ENCODE data around the gene IFI44. TPM values are rescaled to one million over a fixed set of nuclear protein-coding genes. Genes with fewer than 3 reads are reported as not detected.

Gene IFI44
- total RNA-seq (ENCODE audit: unreplicated experiment): not detected
- long read RNA-seq: 0 reads

GRCh38 chr1:78649628-78650027, at the start of gene IFI44:
Gene IFI44 (plus strand): TSS chr1:78649831. CDS start chr1:78650196, 365 bp downstream.
- Mint-ChIP-seq H3K27ac (ENCODE audit: unreplicated experiment) (no peak within 1 kb of the TSS), H3K9me3 (ENCODE audit: unreplicated experiment) (peaks cover 3% of the 10 kb centered on the region), H3K4me1 (ENCODE audit: low read depth, unreplicated experiment) (peaks cover 5% of the 10 kb centered on the region), H3K4me3 (ENCODE audit: unreplicated experiment) (no peak within 1 kb of the TSS), H3K27me3 (ENCODE audit: unreplicated experiment) (no peaks in the 10 kb centered on the region), H3K36me3 (ENCODE audit: unreplicated experiment) (peaks cover 15% of the 10 kb centered on the region)
- TF ChIP-seq, protein P1, sequence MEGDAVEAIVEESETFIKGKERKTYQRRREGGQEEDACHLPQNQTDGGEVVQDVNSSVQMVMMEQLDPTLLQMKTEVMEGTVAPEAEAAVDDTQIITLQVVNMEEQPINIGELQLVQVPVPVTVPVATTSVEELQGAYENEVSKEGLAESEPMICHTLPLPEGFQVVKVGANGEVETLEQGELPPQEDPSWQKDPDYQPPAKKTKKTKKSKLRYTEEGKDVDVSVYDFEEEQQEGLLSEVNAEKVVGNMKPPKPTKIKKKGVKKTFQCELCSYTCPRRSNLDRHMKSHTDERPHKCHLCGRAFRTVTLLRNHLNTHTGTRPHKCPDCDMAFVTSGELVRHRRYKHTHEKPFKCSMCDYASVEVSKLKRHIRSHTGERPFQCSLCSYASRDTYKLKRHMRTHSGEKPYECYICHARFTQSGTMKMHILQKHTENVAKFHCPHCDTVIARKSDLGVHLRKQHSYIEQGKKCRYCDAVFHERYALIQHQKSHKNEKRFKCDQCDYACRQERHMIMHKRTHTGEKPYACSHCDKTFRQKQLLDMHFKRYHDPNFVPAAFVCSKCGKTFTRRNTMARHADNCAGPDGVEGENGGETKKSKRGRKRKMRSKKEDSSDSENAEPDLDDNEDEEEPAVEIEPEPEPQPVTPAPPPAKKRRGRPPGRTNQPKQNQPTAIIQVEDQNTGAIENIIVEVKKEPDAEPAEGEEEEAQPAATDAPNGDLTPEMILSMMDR (IDR thresholded peaks at IDR 0.05; ENCODE audit: partially characterized antibody, unreplicated experiment): no peak
- DNase-seq: no peak

- Mint-ChIP-seq H3K36me3 (ENCODE audit: unreplicated experiment) (no peaks in the 10 kb centered on the region), H3K27ac (ENCODE audit: unreplicated experiment) (no peak overlapping the region), H3K27me3 (ENCODE audit: unreplicated experiment) (no peaks in the 10 kb centered on the region), H3K4me3 (ENCODE audit: unreplicated experiment) (no peak overlapping the region), H3K4me1 (ENCODE audit: low read depth, unreplicated experiment) (no peaks in the 10 kb centered on the region), H3K9me3 (ENCODE audit: unreplicated experiment) (no peaks in the 10 kb centered on the region)
- no peak for DNase-seq
- TF ChIP-seq, protein P1 (IDR thresholded peaks at IDR 0.05; ENCODE audit: partially characterized antibody, unreplicated experiment): no peak
Observed at GRCh38 chr1:78601068-78601467, 48.6 kb upstream of the IFI44 start.

DNA sequence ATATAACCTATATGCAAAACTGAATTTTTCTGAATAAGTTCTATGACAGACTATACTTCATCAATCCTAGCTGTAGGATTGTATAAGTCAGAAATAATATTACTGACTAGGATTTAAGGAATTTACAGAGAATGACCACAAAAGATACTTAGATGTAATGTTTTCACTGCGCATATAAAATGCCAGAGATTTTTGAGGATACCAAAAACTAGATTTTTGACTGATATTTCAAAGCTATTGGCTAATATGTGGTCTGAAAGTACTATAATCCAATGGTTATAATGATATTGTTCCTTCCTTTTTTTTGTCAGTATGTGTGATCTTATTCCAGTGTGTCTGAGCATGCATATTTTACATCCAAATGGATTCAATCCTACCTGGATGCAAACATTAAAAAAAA, 46.4 kb upstream of the IFI44 start:
- no peak for DNase-seq
- H3K27ac Mint-ChIP-seq (ENCODE audit: unreplicated experiment): no peak overlapping the region
- no peaks in the 10 kb centered on the region for H3K9me3 Mint-ChIP-seq (ENCODE audit: unreplicated experiment)
- H3K4me3 Mint-ChIP-seq (ENCODE audit: unreplicated experiment): no peak overlapping the region
- no peaks in the 10 kb centered on the region for H3K4me1 Mint-ChIP-seq (ENCODE audit: low read depth, unreplicated experiment)
- TF ChIP-seq, protein P1 (IDR thresholded peaks at IDR 0.05; ENCODE audit: partially characterized antibody, unreplicated experiment): no peak
- H3K27me3 Mint-ChIP-seq (ENCODE audit: unreplicated experiment): no peaks in the 10 kb centered on the region
- H3K36me3 Mint-ChIP-seq (ENCODE audit: unreplicated experiment): no peaks in the 10 kb centered on the region

GRCh38 chr1:78604643-78605042, 45.0 kb upstream of the IFI44 start:
- Mint-ChIP-seq H3K27me3 (ENCODE audit: unreplicated experiment) (no peaks in the 10 kb centered on the region), H3K4me3 (ENCODE audit: unreplicated experiment) (no peak overlapping the region), H3K4me1 (ENCODE audit: low read depth, unreplicated experiment) (no peaks in the 10 kb centered on the region), H3K27ac (ENCODE audit: unreplicated experiment) (no peak overlapping the region), H3K9me3 (ENCODE audit: unreplicated experiment) (no peaks in the 10 kb centered on the region), H3K36me3 (ENCODE audit: unreplicated experiment) (no peaks in the 10 kb centered on the region)
- TF ChIP-seq, protein P1 (IDR thresholded peaks at IDR 0.05; ENCODE audit: partially characterized antibody, unreplicated experiment): no peak
- no peak for DNase-seq

DNA sequence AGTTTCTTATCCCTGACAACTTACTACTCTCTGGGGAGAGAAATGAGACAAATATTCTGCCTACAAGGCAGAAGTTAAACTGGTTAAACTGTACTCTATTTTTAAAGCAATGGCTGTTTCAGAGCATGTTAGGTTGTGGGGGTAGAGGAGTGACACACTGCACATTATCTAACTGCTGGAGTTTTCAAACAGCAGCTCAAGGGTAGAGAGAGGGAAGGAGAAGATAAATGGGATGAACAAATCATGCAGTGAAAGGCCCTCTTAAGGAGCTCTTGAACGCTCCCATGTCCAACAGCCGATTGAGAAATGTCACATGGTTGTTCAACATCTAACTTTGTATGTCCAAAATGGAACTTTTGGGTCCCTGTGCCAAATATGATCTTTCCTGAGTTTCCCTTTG, 43.4 kb upstream of the IFI44 start:
- Mint-ChIP-seq H3K36me3 (ENCODE audit: unreplicated experiment) (no peaks in the 10 kb centered on the region), H3K4me1 (ENCODE audit: low read depth, unreplicated experiment) (no peaks in the 10 kb centered on the region), H3K4me3 (ENCODE audit: unreplicated experiment) (no peak overlapping the region), H3K27ac (ENCODE audit: unreplicated experiment) (no peak overlapping the region), H3K9me3 (ENCODE audit: unreplicated experiment) (no peaks in the 10 kb centered on the region), H3K27me3 (ENCODE audit: unreplicated experiment) (no peaks in the 10 kb centered on the region)
- TF ChIP-seq, protein P1 (IDR thresholded peaks at IDR 0.05; ENCODE audit: partially characterized antibody, unreplicated experiment): no peak
- no peak for DNase-seq
